Urinary bladder (tissue), 4 donors: ENCODE data around the gene SPATS2. TPM values are rescaled to one million over a fixed set of nuclear protein-coding genes. Genes with fewer than 3 reads are reported as not detected.

Experiments used
- DNase-seq: peaks from one replicate; pipeline ENCODE4 v3.0.0-alpha.2; 2015; ENCODE audit errors: extremely low spot score
- H3K27ac ChIP-seq: one replicate; pipeline ENCODE4 v1.5.1; 2013; ENCODE audit warnings: low read depth, mild to moderate bottlenecking, moderate library complexity
- H3K36me3 ChIP-seq: one replicate; pipeline ENCODE4 v1.6.1; 2013; ENCODE audit warnings: mild to moderate bottlenecking, moderate library complexity; ENCODE audit not compliant: insufficient read depth
- H3K4me1 ChIP-seq: one replicate; pipeline ENCODE4 v1.6.1; 2013; ENCODE audit warnings: mild to moderate bottlenecking, moderate library complexity; ENCODE audit not compliant: insufficient read depth
- H3K4me3 ChIP-seq: one replicate; pipeline ENCODE4 v1.5.1; 2013; ENCODE audit warnings: low read depth, low read length
- WGBS: extraction: QIAGEN DNeasy Blood & Tissue Kit; methylation state at CpG from one replicate; pipeline ENCODE4 v1.1.7; 2013; 5-methylcytosine and 5-hydroxymethylcytosine counted together
- polyA plus RNA-seq: library from polyadenylated mRNA; stranded (reverse); fragments of 200-250 nt; gene quantifications from one replicate; pipeline ENCODE4 v1.2.3, GENCODE V29; 2013
- total RNA-seq: library from RNA; depleted of rRNA; stranded (reverse); fragments of >200 nt; gene quantifications from one replicate; pipeline ENCODE4 v1.2.3, GENCODE V29; 2014
- donor health status: healthy with polysubstance abuse.
- donor health status: healthy.

SPATS2 gene
- total and polyA plus RNA-seq, 2 donors, result 11.5 to 52.8 TPM

- no peak overlapping the region for H3K4me3 ChIP-seq
- peaks cover 10% of the 10 kb centered on the region for H3K36me3 ChIP-seq
- no peak overlapping the region for H3K27ac ChIP-seq
- DNase-seq, result no peak
- no peaks in the 10 kb centered on the region for H3K4me1 ChIP-seq
- WGBS, result 78% methylated on average over 7 of the region's 7 CpGs
These were observed 190.6 kb downstream of the SPATS2 start for GRCh38 chr12:49557917-49558215.

- DNase-seq, result no peak
- 88% methylated on average over 13 of the region's 13 CpGs for WGBS
- peaks cover 10% of the 10 kb centered on the region for H3K36me3 ChIP-seq
These were observed 191.3 kb downstream of the SPATS2 start for GRCh38 chr12:49558526-49558925.

GRCh38 chr12:49559011-49559675 lies 191.9 kb downstream of the SPATS2 start:
- no peak for DNase-seq
- Histone ChIP-seq H3K36me3 (peaks cover 10% of the 10 kb centered on the region), H3K4me1 (no peaks in the 10 kb centered on the region), H3K27ac (no peak overlapping the region), H3K4me3 (no peak overlapping the region)
- 95% methylated on average over 17 of the region's 17 CpGs for WGBS

More at GRCh38 chr12:49558526-49558925, 191.3 kb downstream of the SPATS2 start:
- H3K4me3 ChIP-seq, result no peak overlapping the region
- H3K27ac ChIP-seq, result no peak overlapping the region
- H3K4me1 ChIP-seq, result no peaks in the 10 kb centered on the region

GRCh38 chr12:49560695-49561094 lies 193.4 kb downstream of the SPATS2 start:
- Histone ChIP-seq H3K4me3 (no peak overlapping the region), H3K36me3 (peaks cover 10% of the 10 kb centered on the region), H3K27ac (no peak overlapping the region), H3K4me1 (no peaks in the 10 kb centered on the region)
- no peak for DNase-seq
- WGBS, result 89% methylated on average over 7 of the region's 7 CpGs

GRCh38 chr12:49562233-49562632 lies 195.0 kb downstream of the SPATS2 start:
- Histone ChIP-seq H3K4me1 (no peaks in the 10 kb centered on the region), H3K27ac (no peak overlapping the region), H3K4me3 (no peak overlapping the region), H3K36me3 (peaks cover 7% of the 10 kb centered on the region)
- no peak for DNase-seq
- 85% methylated on average over 6 of the region's 6 CpGs for WGBS

- 92% methylated on average over 6 of the region's 6 CpGs for WGBS
- Histone ChIP-seq H3K4me1 (no peaks in the 10 kb centered on the region), H3K4me3 (no peak overlapping the region), H3K27ac (no peak overlapping the region), H3K36me3 (peaks cover 3% of the 10 kb centered on the region)
- DNase-seq, result no peak
These were observed 195.6 kb downstream of the SPATS2 start for GRCh38 chr12:49562831-49563230.

GRCh38 chr12:49563951-49564685 lies 196.9 kb downstream of the SPATS2 start:
- DNase-seq, result no peak
- no peak overlapping the region for H3K27ac ChIP-seq
- H3K4me1 ChIP-seq, result no peaks in the 10 kb centered on the region
- WGBS, result 92% methylated on average over 14 of the region's 14 CpGs
- H3K4me3 ChIP-seq, result no peak overlapping the region
- H3K36me3 ChIP-seq, result peaks cover 3% of the 10 kb centered on the region

GRCh38 chr12:49564686-49565405 lies 197.6 kb downstream of the SPATS2 start:
- Histone ChIP-seq H3K36me3 (no peaks in the 10 kb centered on the region), H3K27ac (no peak overlapping the region), H3K4me1 (no peaks in the 10 kb centered on the region), H3K4me3 (no peak overlapping the region)
- 83% methylated on average over 8 of the region's 8 CpGs for WGBS
- no peak for DNase-seq

GRCh38 chr12:49565406-49566265 lies 198.4 kb downstream of the SPATS2 start:
- H3K4me1 ChIP-seq, result no peaks in the 10 kb centered on the region
- no peak overlapping the region for H3K4me3 ChIP-seq
- H3K27ac ChIP-seq, result no peak overlapping the region
- no peak for DNase-seq
- WGBS, result 92% methylated on average over 12 of the region's 12 CpGs
- H3K36me3 ChIP-seq, result no peaks in the 10 kb centered on the region

- Histone ChIP-seq H3K27ac (no peak overlapping the region), H3K4me3 (no peak overlapping the region), H3K4me1 (peaks cover 2% of the 10 kb centered on the region), H3K36me3 (no peaks in the 10 kb centered on the region)
- WGBS, result 94% methylated on average over 13 of the region's 13 CpGs
- DNase-seq, result no peak
These were observed 199.1 kb downstream of the SPATS2 start for GRCh38 chr12:49566361-49566760.

GRCh38 chr12:49567302-49567610 lies 200.0 kb downstream of the SPATS2 start:
- no peaks in the 10 kb centered on the region for H3K36me3 ChIP-seq

GRCh38 chr12:49567611-49568441 lies 200.6 kb downstream of the SPATS2 start, which contains the start of gene MCRS1:
MCRS1 (minus strand) TSS chr12:49568142; CDS start chr12:49566731, 1,411 bp downstream.
- Histone ChIP-seq H3K27ac (peak within 1 kb of the TSS; percentile 57), H3K4me3 (peak within 1 kb of the TSS; percentile 69), H3K4me1 (peaks cover 2% of the 10 kb centered on the region), H3K36me3 (no peaks in the 10 kb centered on the region)
- under 1% methylated on average over 54 of the region's 54 CpGs for WGBS
- peak; percentile 88 for DNase-seq

More at GRCh38 chr12:49567302-49567610, 200.0 kb downstream of the SPATS2 start:
- WGBS, result 3% methylated on average over 11 of the region's 11 CpGs
- peaks cover 2% of the 10 kb centered on the region for H3K4me1 ChIP-seq
- no peak overlapping the region for H3K27ac ChIP-seq
- DNase-seq, result no peak
- H3K4me3 ChIP-seq, result peak overlapping the region; percentile 69
